Uterus (tissue), 2 donors: ENCODE data around the gene DOP1A.

Source experiments
- POLR2A ChIP-seq, 2 donors: fragments of 450-650 bp; IDR thresholded peaks; one replicate each; pipeline ENCODE4 v1.6.1; 2016; ENCODE audit warnings: antibody characterized with exemption in 2 of 2, mild to moderate bottlenecking in 1 of 2, moderate library complexity in 1 of 2
- TF ChIP-seq, protein P1 (sequence below), 4 experiments: fragments of 200-600 bp in 2 of 4; fragments of 450-650 bp in 2 of 4; sonication (generic) in 2 of 4; IDR thresholded peaks; one replicate each; pipeline ENCODE4 v1.5.1; 2016 to 2019; ENCODE audit warnings: antibody characterized with exemption in 4 of 4, mild to moderate bottlenecking in 2 of 4, moderate library complexity in 1 of 4

DNA sequence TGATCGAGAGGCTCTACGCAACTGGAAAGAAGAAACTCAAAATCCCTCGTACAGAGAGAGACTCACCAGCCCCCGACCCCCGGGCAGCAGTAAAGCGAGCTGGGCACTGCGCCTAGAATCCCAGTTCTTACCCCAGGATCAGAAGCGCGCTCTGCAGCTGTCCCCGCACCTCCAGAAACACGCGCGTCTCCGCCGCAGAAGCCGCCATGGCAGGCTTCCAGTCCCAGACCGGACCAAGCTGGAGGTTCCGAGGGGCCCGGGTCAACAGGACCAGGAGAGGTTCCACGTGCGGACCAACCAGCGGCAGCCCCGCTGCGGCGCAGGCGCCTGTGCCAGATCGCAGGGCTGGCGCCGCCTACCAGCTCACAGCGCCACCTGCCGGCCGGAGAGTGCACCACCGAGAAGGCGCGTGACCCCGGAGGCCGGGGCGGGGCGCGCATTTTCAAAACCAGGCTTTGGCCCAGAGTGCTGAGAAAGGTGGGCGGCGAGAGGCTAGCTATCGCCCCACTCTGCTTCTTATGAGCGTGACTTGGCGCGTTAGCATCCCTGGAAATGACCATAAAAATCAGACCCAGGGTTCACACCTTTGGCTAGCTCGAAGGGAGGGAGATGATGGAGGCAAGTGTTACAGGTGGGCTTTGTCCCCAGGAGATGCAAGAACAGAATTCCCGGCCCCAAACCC is 1.8 kb upstream of the DOP1A start, which contains the start of gene UBE3D:
- TF ChIP-seq, protein P1, sequence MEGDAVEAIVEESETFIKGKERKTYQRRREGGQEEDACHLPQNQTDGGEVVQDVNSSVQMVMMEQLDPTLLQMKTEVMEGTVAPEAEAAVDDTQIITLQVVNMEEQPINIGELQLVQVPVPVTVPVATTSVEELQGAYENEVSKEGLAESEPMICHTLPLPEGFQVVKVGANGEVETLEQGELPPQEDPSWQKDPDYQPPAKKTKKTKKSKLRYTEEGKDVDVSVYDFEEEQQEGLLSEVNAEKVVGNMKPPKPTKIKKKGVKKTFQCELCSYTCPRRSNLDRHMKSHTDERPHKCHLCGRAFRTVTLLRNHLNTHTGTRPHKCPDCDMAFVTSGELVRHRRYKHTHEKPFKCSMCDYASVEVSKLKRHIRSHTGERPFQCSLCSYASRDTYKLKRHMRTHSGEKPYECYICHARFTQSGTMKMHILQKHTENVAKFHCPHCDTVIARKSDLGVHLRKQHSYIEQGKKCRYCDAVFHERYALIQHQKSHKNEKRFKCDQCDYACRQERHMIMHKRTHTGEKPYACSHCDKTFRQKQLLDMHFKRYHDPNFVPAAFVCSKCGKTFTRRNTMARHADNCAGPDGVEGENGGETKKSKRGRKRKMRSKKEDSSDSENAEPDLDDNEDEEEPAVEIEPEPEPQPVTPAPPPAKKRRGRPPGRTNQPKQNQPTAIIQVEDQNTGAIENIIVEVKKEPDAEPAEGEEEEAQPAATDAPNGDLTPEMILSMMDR (IDR thresholded peaks at IDR 0.05), result peak; percentile 95 to 98 (median 96)
- peak in 1 of 2 donors; percentile 39 for TF ChIP-seq POLR2A (IDR thresholded peaks at IDR 0.05)
